ENCODE data around the gene FNTB.

DNA sequence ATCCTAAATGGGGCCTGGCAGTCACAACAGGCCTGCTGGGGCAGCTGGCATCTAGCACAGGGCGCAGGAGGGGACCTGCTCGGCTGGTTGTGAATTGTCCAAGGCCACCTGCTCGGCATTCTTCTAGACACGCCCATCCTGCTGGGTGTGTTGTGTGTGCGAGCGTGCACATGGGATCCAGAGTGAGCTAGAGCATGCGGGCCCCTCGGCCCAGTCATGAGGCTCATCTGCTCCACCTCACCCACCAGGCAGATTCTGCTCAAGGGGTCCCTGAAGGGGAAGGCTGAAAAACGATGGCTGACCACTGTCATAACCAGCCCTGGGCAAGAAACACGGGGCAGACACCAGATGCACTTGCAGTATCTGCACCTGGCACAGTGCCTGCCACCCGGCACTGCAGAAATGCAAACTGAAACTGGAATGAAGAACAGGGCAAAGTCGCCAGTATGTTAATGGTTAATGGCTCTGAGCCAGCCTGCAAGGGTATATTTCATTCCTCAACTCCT lies 83.8 kb downstream of the FNTB start:
- no peak for TF ChIP-seq POLR2A (IDR thresholded peaks at IDR 0.05)
- TF ChIP-seq, protein P1, sequence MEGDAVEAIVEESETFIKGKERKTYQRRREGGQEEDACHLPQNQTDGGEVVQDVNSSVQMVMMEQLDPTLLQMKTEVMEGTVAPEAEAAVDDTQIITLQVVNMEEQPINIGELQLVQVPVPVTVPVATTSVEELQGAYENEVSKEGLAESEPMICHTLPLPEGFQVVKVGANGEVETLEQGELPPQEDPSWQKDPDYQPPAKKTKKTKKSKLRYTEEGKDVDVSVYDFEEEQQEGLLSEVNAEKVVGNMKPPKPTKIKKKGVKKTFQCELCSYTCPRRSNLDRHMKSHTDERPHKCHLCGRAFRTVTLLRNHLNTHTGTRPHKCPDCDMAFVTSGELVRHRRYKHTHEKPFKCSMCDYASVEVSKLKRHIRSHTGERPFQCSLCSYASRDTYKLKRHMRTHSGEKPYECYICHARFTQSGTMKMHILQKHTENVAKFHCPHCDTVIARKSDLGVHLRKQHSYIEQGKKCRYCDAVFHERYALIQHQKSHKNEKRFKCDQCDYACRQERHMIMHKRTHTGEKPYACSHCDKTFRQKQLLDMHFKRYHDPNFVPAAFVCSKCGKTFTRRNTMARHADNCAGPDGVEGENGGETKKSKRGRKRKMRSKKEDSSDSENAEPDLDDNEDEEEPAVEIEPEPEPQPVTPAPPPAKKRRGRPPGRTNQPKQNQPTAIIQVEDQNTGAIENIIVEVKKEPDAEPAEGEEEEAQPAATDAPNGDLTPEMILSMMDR (IDR thresholded peaks at IDR 0.05) = no peak
